GM21717 (cell line): ENCODE measurements around the gene CNTNAP2.

Experiments used
- ATAC-seq: cut with Tn5 transposase; IDR thresholded peaks from one replicate; pipeline ENCODE4 v1.9.1; 2021; ENCODE audit warnings: mild to moderate bottlenecking, moderate library complexity; ENCODE audit not compliant: unreplicated experiment

CNTNAP2 gene

DNA sequence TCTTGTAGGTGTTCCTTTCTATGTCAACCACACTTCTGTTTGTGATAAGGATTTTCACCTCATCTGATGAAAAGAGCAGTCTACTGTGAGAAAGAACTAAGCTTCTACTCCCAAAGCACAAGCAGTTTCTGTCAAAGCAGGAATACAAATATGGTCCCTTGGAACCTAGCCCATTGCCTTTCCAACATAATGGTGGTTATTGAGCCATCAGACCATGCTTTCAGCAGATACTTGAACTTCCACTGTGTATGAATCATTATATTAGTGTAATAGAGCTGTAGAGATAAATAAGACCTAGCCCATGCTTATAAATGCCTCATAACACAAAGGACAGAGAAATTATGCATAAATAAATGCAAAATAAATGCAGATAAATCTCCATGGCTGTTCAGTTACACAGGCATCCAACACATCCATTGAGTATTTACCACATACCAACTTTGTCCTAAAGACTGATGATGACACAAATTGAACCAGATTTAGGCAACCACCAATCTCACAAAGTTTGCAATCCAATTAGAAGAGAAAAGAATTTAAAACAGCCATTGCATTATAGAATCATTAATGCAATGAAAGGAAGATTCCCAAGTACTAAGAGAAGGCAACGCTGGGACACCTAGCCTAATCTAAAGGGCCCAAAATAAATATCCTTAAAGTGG is 1744.6 kb downstream of the CNTNAP2 start:
- no peak for ATAC-seq

DNA sequence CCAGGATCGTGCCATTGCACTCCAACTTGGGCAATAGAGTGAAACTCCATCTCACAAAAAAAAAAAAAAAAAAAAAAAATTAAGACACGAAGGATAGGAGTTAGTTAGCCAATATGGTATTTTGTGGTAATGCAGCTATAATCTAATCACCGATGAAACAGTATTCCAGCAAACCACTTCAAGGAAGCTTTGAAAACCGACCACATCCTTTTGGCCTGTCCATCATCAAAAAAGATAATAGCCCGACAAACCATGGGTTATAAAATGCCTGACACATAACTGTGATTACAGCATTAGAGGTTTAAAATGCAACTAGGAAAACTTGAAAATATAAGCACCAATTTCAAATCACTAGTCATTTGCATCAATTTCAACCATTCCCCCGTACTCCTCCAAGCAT is 1745.3 kb downstream of the CNTNAP2 start:
- no peak for ATAC-seq

DNA sequence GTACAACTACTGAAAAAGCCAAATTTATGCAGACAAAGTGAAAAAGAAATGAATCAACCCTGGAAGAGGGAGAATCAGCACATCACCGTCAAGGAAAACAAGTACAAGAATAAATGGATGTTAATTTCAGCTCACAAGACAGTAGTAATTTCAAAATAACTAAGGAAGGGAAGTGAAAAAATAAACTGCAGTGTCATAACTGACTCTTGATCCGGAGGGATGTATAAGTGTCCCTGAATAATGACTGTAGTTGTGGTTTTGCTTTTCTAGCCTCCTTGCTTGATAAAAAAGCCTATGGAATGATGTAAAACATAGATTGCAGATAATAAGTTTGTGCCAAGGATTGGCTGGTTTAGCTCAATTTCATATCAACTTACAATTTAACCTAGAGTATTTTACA is 1752.9 kb downstream of the CNTNAP2 start:
- no peak for ATAC-seq

DNA sequence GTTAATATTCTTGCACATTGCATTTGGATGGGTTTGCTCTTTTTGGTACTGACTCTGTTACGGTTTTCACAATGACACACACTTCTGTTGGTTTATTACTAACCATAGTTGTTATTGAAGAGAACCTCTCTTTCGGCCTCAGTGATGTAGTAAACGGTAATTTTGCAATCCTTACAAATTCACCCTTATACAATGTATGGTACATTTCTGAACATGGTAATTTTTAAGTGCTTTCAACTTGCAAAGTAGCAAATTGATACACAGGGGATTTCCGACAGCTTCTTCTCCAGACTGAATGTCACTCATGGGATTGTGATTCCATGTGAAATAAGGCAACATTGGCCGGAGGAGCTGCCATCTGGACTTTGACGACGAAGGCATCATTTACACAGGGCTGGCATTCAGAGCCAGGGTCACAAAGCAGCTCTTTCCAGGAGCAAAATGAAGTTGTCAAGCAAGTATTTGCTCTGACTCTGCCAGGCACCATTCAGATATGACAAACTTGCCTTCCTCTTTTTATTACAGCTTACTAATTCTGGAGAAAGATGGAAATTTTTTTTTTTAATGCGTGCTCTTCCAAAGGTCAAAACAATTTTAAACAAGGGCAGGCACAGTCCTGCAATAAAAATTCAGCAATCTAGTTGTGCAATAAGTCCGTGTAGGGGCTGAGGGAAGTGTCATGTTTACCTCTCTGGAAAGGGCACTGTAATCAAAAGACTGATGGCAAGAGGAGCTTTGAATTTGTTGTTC is 1762.5 kb downstream of the CNTNAP2 start:
- ATAC-seq = no peak

DNA sequence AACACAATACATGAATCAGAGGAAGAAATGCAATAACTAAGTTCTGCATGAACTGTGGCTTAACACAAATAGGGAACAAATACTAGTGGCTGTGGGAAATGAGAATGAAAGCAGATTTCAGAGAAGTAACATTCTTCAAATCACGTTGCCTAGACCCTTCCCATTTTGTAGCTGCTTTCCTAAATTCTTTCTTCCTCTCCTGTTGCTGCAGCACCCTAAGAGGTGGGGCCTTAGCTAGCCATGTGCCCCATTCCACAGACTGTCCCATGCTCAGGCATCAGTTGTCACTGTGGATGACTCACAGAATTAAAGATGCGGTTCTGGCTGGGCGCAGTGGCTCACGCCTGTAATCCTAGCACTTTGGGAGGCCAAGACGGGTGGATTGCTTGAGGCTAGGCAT is 1769.3 kb downstream of the CNTNAP2 start:
- no peak for ATAC-seq

DNA sequence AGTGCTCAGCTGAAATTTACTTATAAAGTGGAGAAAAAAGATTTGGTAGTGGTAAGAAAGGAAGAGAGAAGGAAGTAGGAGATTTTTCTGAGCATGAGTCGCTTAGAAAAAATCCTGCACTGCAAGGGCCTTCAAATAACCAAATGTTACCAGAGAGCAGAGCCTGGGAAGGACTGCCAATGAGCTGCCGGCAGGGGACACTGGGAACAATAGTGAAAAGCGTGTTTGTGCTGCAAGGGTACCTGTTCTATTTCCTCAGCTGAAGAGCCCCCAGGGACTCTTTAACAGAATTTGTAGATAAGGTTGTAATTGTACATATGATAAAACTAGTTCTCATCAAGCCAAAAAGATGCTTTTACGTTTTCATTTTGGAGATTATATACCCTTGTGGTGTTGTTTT is 1777.7 kb downstream of the CNTNAP2 start:
- ATAC-seq = no peak

DNA sequence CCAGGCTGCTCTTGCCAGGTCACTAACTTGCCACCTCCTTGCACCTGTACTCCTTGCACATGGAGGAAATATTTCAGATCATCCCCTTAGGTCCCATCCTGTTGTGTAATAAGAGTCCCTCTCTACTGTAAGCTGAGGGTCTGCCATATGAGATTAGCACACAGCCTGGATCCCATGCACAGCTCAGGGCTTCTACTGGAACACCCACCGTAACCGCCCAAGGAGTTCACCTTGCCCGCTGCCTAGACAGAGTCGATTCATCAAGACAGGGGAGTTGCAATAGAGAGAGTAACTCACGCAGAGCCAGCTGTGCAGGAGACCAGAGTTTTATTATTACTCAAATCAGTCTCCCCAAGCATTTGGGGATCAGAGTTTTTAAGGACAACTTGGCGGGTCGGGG is 1779.5 kb downstream of the CNTNAP2 start:
- no peak for ATAC-seq

DNA sequence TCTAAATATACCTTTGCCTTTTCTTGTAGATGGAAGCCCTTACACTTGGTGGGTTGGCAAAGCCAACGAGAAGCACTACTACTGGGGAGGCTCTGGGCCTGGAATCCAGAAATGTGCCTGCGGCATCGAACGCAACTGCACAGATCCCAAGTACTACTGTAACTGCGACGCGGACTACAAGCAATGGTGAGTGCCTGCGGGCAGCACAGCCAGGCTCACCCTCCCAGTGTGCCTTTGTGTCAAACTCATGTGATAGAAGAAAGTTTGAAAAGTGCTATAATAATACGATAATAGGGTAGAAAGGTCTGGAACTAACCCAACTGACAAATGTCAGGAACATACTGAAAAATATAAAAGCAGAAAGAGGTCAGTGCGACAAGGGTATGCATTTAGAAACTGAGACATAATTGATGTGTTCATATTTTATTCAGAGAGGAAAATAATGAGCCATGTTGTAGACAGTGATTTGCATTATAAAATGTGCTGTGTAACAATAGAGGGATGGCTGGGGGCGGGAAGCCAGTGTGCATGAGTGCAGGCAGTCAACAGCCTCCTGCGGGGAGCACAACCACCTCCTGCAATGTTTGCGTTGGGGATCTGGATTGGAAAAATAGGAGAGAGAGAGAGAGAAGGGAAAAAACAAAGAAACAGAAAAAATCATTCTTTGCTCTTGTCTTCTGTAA is 1787.1 kb downstream of the CNTNAP2 start:
- no peak for ATAC-seq

DNA sequence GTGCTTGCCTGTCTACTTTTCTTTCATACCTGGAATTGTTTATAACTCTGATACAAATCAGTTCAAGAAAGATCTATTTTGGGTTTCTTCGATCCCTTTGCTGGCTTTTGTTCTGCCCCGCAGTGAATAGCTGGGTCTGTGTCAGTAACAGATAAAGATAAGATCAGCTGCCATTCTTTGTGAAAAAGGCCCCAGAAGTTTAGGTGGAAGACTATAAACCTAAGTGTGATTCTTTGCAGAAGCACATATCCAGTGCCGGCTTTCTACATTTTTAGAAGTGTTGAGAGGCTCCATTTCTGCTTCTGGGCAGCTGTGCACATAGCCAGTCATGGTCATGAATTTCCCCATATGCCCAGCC is 1787.6 kb downstream of the CNTNAP2 start:
- no peak for ATAC-seq

DNA sequence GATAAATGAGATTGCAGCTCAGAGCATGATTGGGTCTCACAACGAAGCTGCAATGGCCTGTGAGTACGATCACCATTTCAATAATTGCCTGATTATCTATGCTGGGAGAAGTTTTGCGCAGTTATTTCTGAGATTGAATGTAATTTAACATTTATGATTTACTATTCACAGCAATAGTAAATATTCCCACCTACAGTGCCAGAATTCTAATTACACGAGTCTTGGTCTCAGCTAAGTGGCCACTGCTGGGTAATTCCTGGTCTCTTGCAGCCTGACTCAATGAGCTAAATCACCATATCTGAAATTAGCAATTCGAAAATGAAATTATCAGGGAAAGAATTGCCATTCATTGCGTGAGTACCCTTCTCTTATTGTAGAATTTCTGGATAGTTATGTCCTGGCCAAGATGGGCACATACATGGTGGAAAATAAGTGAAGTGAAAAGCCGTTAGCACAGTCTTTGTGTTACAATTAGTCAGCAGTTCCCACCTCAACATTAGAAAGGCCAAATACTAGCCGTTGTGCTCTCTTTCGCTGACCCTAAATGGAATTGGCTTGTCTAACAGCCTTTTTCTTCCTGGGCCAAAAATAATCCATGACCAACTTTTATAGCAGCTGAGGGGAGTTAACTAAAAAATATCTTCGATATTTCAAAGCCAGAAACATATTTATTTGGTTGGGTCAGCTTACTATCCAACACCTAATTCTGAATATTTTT is 1793.0 kb downstream of the CNTNAP2 start:
- no peak for ATAC-seq

DNA sequence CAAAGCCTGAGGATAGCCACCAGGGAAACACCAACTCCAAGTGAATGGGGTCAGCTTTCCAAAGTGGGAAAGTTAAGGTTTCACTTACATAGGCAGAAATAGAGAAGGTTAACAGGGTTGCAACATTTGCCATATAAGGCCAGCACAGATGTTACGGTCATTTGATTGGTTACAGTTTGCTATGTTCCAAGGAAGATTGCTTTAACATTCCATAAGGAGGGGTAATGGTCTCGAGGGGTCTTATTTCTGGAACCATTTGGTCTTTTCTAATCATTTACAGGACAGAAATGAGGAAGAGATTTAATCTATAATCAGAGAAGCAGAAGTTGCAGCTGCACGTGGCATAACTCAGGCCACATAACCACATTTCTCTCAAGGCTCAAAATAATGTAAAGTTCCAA is 1794.6 kb downstream of the CNTNAP2 start:
- no peak for ATAC-seq

DNA sequence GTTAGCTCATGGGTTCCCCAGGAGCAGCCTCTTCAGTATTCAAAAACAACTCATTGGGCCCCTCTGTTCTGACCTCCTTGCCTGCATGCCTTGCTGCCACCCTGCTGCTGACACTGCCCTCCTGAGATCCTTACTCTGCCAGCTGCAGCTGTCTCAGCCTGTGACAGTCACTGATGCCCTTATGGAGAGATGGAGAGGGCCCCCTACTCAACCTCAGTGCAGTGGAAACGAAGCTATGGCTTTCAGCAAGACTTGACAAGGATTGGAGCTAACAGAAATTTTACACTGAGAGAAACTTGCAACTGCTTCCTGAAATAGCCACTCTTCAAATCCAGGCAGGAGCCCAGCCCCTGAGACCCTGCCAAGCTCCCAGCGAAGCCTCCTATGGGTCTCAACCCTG is 1795.7 kb downstream of the CNTNAP2 start:
- ATAC-seq = no peak

DNA sequence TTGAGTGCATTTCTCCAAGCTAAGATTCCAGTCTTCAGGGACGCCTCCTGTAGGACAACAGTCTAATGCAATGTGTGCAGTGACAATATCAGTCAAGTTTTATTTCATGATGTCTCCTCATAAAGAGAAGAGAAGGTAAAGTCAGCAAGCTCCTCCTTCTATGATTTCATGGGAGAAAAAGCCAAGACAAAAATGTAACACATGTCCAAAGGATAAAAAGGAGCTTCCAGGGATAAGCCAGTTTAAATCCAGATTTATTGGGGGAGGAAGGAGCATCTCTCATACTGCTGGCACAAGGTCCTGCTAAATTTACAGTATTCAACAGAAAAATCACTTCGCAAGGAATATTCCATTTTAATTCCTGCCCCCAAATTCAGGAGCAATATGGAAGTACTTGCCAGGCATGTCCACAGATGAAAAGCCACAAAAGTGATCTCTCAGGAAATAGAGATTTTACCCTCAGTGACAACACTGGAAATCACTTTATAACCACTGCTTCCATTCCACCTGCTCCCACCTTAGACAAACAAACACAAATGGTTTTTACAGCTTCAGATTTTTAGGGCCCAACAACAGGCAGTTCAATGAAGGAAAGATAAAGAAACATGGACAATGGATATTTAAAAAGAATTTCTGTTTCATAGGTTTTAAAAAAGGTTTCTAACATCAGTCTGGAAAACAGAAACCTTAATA is 1796.5 kb downstream of the CNTNAP2 start:
- ATAC-seq = no peak

DNA sequence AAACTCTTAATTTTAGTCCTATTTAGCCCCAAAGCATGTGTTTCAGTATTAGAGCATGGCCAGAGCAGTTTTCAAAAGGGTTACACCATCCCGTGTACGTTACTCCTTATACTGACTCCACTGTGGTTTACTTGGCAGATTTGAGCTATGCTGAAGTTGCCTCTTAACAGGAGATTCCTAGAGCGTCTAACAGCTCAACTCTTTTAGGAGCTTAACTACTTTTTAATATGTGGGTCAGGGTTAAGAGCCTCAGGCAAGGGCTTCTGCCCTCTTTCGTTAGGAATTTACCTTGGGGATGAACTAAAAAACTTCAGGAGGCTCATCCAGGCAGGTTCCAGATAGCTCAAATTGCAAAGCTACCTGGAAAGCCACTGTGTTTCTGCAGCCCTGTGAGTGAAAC is 1799.2 kb downstream of the CNTNAP2 start:
- no peak for ATAC-seq

DNA sequence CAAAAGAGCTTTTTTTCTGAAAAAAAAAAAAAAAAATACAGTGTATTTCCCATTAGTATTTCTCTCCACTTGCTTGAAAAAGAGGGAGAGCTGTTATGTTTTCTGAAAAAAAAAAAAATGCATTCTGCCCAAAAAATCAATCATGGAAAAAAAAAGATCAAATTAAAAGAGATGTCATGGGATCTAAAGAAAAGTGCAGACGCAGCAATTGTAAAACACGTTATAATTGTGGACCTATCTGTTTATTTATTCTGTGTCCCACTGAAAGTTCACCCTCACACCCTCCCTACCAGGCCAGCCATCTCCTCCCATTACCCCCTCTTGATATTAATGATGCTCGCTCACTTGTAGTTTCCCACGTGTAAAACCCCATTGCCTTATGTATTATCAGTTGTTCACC is 1800.0 kb downstream of the CNTNAP2 start:
- no peak for ATAC-seq

DNA sequence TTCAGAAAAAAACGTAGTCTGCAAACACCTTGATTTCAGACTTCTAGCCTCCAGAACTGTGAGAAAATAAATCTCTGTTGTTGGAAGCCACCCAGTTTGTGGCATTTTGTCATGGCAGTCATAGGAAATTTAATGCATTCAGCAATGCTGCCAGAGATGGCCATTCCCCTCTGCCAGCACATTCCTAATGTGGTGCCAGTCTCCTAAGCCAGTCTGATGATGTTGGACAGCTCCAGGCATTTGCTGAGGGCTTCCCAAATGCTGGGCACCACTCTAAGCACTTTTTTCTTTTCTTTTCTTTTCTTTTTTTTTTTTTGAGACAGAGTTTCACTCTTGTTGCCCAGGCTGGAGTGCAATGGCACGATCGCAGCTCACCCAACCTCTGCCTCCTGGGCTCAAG is 1807.2 kb downstream of the CNTNAP2 start:
- no peak for ATAC-seq

DNA sequence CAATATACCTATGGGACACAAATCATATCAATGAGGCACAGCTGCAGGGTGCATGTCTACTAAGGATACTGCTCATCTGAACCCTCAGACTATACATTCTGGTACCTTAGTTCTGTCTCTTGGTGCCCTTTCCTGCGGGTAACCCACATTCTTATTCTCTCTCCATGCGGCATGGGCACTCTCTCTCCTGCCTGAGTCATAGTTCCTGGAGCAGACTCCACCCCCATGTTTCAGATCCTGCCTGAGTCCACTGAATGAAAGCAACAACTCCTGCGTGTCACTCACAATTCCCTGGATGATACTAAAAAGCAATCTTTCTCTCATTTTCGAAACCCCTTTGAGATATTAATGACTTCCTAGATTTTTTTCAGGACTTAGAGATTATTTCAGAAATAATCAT is 1820.8 kb downstream of the CNTNAP2 start:
- ATAC-seq = no peak

DNA sequence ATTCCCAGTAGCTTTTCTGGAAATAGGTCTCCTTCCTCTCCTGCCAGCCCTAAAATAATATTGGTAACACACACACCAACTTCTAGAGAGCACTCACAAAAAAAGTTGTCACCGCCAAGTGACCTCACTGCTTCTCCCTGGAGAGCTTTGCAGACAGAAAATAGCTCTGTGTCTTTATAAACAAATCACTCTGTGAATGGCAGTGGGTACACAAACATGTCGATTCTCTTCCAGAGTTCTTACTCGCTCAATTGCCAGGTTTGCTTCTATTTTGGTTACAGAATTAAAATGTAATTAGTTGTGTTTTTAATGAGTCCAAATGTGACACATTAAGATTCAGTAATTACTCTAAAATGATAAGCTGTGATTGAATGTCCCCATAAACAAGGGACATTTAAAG is 1824.8 kb downstream of the CNTNAP2 start:
- ATAC-seq = no peak

DNA sequence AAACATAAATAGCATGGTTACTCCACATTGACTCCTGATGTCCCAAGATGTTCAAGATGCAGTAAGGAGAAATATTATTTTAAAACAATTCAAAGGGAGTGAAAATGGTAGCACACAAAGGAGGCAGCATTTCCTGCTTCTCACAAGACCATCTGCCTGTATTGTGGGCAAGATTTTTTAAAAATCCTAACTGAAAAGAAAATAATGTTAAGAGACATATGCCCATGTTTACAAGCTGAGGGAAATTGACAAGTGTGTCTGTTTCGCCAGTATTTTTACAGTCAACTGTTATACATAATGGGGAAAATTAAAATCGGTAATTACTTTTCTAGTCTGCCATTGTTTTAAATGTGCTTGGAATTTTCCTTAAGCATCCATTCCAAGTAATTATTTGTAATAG is 1827.7 kb downstream of the CNTNAP2 start:
- no peak for ATAC-seq

DNA sequence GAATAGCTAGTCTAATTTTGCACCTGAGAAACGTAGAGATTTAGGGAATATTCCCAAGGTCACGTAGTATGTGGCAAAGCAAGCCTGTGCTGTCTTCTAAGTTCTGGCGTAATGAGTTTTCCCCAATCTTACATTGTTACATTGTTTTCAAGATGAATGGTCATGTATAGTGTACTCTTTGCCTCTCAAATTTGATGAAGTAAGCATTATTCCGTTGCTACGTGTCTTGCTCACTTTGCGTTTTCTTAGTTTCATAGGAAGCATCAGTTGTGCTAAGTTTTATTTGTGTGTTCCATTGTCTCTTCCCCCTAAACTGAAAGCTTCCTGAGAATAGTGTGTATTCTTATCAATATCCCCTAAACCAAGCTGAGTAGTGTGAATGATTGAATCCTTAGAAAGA is 1836.3 kb downstream of the CNTNAP2 start:
- ATAC-seq = no peak

DNA sequence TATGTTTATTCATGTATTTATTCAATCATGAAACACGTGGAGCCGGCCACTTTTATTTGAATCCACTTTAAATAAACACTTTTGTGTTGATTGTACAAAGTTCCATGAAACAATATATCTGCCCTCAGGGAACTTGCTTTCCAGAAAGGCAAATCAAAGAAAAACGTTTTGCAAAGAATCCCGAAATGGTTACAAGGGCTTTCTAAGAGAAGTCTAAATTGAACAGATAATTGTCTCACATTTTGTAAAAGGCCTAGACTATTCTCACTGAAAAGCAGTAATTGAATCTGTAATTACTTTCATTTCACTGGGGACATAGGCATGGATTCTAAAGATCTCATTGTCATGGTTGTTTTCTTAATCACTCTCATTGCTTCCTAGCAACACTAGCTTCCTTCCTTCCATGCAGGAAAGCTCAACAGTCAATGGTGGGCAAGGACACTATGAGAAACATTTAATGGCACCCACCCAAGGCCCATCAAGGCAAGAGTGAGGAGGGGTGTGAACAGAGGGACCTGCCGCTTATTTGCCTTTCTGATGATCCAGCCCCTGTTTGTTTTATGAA is 1851.5 kb downstream of the CNTNAP2 start:
- no peak for ATAC-seq
